ENCODE results near the gene ZNF366. TPM values are rescaled to one million over a fixed set of nuclear protein-coding genes. Genes with fewer than 3 reads are reported as not detected.

The ZNF366 gene
- total RNA-seq, 4 donors from 2014 or later, result 2.8 to 6.5 (median 4.9) TPM

GRCh38 chr5:72460413-72460812 lies 46.8 kb downstream of the ZNF366 start:
- Histone ChIP-seq H3K9me3 (no peaks in the 10 kb centered on the region), H3K36me3 (no peaks in the 10 kb centered on the region), H3K27ac (no peak overlapping the region), H3K27me3 (no peaks in the 10 kb centered on the region), H3K4me3 (no peak overlapping the region), H3K4me1 (peaks cover 0 to 39% (median 0%) of the 10 kb centered on the region in 3 donors)
- no CpG with 5 or more reads among the region's 27 CpGs for WGBS, 2 donors (ENCODE audit: low coverage in 1 of 2)
- no peak for ATAC-seq
- TF ChIP-seq POLR2AphosphoS5 (IDR thresholded peaks at IDR 0.05) (no peak), EP300 (IDR thresholded peaks at IDR 0.05) (no peak), POLR2A (IDR thresholded peaks at IDR 0.05) (no peak), CTCF (IDR thresholded peaks at IDR 0.05) (no peak)

- no peaks in the 10 kb centered on the region for H3K27me3 ChIP-seq
These were observed 47.3 kb downstream of the ZNF366 start for GRCh38 chr5:72459913-72460312.

GRCh38 chr5:72459089-72459661 lies 48.0 kb downstream of the ZNF366 start:
- ATAC-seq, result no peak
- 69 to 83% methylated on average over 4 to 5 of the region's 5 CpGs for WGBS, 2 donors (ENCODE audit: low coverage in 1 of 2)
- Histone ChIP-seq H3K27me3 (no peaks in the 10 kb centered on the region), H3K4me3 (no peak overlapping the region), H3K36me3 (no peaks in the 10 kb centered on the region), H3K4me1 (peaks cover 0 to 52% (median 3%) of the 10 kb centered on the region in 3 donors), H3K9me3 (no peaks in the 10 kb centered on the region), H3K27ac (peak overlapping the region in 1 of 4 donors; percentile 33)
- TF ChIP-seq CTCF (IDR thresholded peaks at IDR 0.05), result no peak
- no peak for TF ChIP-seq POLR2AphosphoS5 (IDR thresholded peaks at IDR 0.05)
- no peak for TF ChIP-seq POLR2A (IDR thresholded peaks at IDR 0.05)
- TF ChIP-seq EP300 (IDR thresholded peaks at IDR 0.05), result no peak

More at GRCh38 chr5:72459913-72460312, 47.3 kb downstream of the ZNF366 start:
- ATAC-seq, result no peak
- TF ChIP-seq EP300 (IDR thresholded peaks at IDR 0.05) (no peak), POLR2AphosphoS5 (IDR thresholded peaks at IDR 0.05) (no peak), CTCF (IDR thresholded peaks at IDR 0.05) (no peak), POLR2A (IDR thresholded peaks at IDR 0.05) (no peak)
- Histone ChIP-seq H3K36me3 (no peaks in the 10 kb centered on the region), H3K4me3 (no peak overlapping the region), H3K4me1 (peaks cover 0 to 44% (median 0%) of the 10 kb centered on the region in 3 donors), H3K9me3 (no peaks in the 10 kb centered on the region), H3K27ac (no peak overlapping the region)
- WGBS, 2 donors (ENCODE audit: low coverage in 1 of 2), result 92% methylated on average over 5 of the region's 18 CpGs; no CpG with 5 or more reads in 1 of the 2 donors

GRCh38 chr5:72458407-72458806 lies 48.8 kb downstream of the ZNF366 start:
- no peak for ATAC-seq
- Histone ChIP-seq H3K27ac (no peak overlapping the region), H3K27me3 (no peaks in the 10 kb centered on the region), H3K9me3 (no peaks in the 10 kb centered on the region), H3K4me1 (peaks cover 0 to 54% (median 10%) of the 10 kb centered on the region in 3 donors), H3K4me3 (no peak overlapping the region), H3K36me3 (no peaks in the 10 kb centered on the region)
- TF ChIP-seq POLR2A (IDR thresholded peaks at IDR 0.05) (no peak), EP300 (IDR thresholded peaks at IDR 0.05) (no peak), CTCF (IDR thresholded peaks at IDR 0.05) (no peak), POLR2AphosphoS5 (IDR thresholded peaks at IDR 0.05) (no peak)
- 92% methylated on average over 3 of the region's 3 CpGs; no CpG with 5 or more reads in 1 of the 2 donors for WGBS, 2 donors (ENCODE audit: low coverage in 1 of 2)

- 75 to 80% methylated on average over 1 of the region's 1 CpG for WGBS, 2 donors (ENCODE audit: low coverage in 1 of 2)
- no peaks in the 10 kb centered on the region for H3K36me3 ChIP-seq
- no peaks in the 10 kb centered on the region for H3K9me3 ChIP-seq
These were observed 49.7 kb downstream of the ZNF366 start for GRCh38 chr5:72457491-72457890.

More at GRCh38 chr5:72457491-72457890, 49.7 kb downstream of the ZNF366 start:
- Histone ChIP-seq H3K27ac (no peak overlapping the region), H3K27me3 (no peaks in the 10 kb centered on the region), H3K4me1 (peaks cover 1 to 60% (median 17%) of the 10 kb centered on the region in 3 donors), H3K4me3 (no peak overlapping the region)
- no peak for ATAC-seq
- TF ChIP-seq CTCF (IDR thresholded peaks at IDR 0.05) (no peak), POLR2AphosphoS5 (IDR thresholded peaks at IDR 0.05) (no peak), POLR2A (IDR thresholded peaks at IDR 0.05) (no peak), EP300 (IDR thresholded peaks at IDR 0.05) (no peak)
